Cardiac septum (tissue), 1 donor: ENCODE data around the gene OTOL1. TPM values are rescaled to one million over a fixed set of nuclear protein-coding genes. Genes with fewer than 3 reads are reported as not detected.

Source experiments
- DNase-seq: peaks from one replicate; pipeline ENCODE4 v3.0.0-alpha.2; 2020; ENCODE audit warnings: low spot score
- intact Hi-C: fragments of 100-400 bp; cut with DNase I; formaldehyde crosslinking; loops from one replicate; pipeline ENCODE4 v1.14.0; 2022
- total RNA-seq: library from RNA; stranded (reverse); fragmentation: NEBNext Ultra II Directional; extraction: Animal tissue kit (Norgen Biotek cat#: 25700); gene quantifications from one replicate; pipeline ENCODE4 v1.2.1, GENCODE V29; 2021
- donor health status: DM: no; HTN: no; CAD: no.

OTOL1 gene
- total RNA-seq, 1 donor from 2014 or later = not detected

DNA sequence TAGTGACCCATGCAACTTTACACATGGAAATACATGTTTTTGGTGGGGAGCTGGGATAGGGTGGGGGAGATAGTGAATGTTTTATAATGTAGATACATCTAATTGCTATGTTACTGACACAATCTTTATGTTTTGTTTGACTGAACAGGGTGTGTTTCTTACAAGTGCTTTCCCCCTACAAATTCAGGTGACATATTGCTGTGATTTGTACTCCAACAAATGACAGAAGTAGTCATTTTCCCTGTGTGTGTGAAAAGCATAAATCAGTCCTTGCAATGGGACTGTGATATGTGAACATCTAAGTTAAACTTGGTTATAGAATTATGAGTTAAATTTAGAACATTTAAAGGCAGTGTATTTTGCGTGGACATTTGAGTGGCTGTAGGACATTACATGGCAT lies 27.3 kb downstream of the OTOL1 start:
- intact Hi-C loops = no loop called here
- DNase-seq = no peak

DNA sequence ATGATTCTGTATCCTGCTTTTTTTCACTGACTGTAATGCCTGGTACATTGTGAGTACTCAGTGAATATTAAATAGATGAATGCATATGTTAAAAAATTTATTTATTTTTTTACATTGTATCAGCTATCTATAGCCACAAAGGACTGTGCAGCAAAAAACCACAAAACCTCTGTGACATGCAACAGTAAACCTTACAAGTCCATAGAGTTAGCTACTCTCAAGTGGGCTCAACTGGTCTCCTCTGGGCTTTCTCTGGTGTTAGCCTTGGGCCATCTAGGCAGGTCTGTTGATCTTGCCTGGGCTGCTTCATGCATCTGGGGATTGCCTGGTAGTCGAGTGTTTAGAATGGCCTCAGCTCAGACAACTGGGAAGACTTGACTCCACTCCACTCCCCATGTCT lies 35.3 kb downstream of the OTOL1 start:
- intact Hi-C loops = no loop called here
- DNase-seq = no peak

DNA sequence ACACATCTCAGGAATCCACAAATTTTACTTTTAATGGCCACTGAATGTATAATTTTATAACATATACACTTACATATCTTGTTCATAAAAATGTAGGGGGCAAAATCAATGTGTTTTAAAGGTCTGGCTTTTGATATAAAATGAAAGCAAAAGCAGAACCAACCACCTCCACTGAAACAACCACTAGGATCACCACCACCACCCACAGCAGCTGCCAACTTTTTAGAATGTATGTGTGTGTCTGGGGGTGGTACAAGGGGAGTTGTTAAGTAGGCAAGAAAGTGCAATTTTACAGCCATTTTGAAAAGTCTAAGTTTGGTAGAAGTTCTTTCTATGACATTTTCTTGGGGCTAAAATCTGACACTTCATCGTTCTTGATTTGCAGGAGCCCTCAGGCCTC lies 44.0 kb downstream of the OTOL1 start:
- no peak for DNase-seq
- intact Hi-C loops = no loop called here

GRCh38 chr3:161545824-161546223 lies 49.2 kb downstream of the OTOL1 start:
- intact Hi-C loops = no loop called here
- no peak for DNase-seq

DNA sequence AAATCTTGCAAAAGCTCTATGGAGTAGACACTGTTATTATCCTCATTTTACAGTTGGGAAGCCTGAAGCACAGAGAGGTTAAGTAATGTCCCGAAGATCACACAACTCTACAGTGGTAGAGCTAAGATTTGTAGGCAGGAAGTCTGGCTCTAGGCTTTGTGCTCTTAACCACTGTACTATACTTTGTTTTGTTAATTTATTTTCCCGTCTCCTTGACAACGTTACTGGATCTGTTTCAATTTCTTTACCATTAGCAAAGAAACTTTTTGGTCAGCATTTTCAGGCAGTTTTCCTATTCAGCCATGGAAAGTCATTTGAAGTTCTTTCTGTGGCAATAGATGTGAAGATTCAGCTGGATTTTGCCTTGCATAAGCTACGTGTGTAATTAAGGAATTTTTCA lies 51.7 kb downstream of the OTOL1 start:
- DNase-seq = no peak
- intact Hi-C loops = no loop called here

- intact Hi-C loops = no loop called here
- DNase-seq = no peak
Observed at GRCh38 chr3:161549261-161549660, 52.7 kb downstream of the OTOL1 start.

GRCh38 chr3:161550491-161551195 lies 54.0 kb downstream of the OTOL1 start:
- intact Hi-C loops = no loop called here
- DNase-seq = no peak

DNA sequence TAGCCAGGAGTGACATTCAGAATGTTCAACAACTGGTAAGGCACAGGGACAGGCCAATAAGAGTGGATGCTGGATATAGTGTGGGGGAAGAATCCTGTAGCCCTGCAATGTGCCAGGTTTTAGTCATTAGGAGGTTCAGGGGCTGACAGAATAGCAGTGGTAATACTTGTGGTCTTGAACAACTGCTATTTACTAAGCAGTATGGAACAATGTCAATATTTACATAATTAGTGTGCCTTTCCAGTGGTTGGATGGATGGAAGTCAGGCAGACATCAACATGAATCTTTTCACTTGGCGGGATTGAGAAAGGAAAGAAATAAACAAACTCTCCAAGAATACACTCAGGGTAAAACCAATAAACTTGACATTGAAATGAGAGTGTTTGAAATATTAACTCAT lies 55.1 kb downstream of the OTOL1 start:
- intact Hi-C loops = no loop called here
- no peak for DNase-seq

DNA sequence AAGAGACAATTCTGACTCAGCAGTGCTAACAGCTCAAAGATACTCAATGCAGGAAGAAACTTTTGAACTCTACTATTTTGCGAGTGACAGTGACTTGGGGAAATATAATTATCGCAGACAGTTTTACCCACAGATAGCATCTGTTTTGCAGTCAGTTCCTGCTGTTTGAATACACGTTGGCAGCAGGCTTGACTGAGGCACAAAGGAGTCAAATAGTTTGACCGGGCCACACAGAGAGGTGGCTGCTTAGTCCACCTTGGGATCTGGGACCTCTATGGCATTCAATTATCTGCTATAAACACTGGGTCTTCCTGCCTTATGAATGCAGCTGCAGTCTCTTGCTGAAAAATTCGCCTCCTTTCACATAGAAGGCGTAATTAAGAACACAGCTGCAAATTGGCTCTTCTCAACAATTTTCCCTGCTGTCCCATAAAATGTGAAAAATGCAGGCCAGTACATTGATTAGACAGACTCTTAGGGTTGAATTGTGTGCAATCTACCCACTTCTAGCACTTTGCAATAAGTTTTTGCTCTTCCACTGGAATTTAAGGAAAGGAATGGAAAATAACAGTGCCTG lies 56.5 kb downstream of the OTOL1 start:
- no peak for DNase-seq
- intact Hi-C loops = no loop called here

Other genes starting within 250 kb of the OTOL1 start
- 0.51 TPM for gene SPTSSB, start 125.3 kb upstream of the OTOL1 start, total RNA-seq